Esophagus (tissue), 2 donors: ENCODE results near the gene VPS41. TPM values are rescaled to one million over a fixed set of nuclear protein-coding genes. Genes with fewer than 3 reads are reported as not detected.

Experiments
- H3K27ac ChIP-seq, 2 donors: one replicate each; pipeline ENCODE4 v1.5.1; 2013; ENCODE audit warnings: low read depth in 2 of 2, mild to moderate bottlenecking in 2 of 2, inconsistent platforms in 1 of 2, low read length in 1 of 2, moderate library complexity in 1 of 2
- H3K27me3 ChIP-seq, 2 donors: one replicate each; pipeline ENCODE4 v1.6.1; 2013; ENCODE audit warnings: low read length in 2 of 2, control low read depth in 1 of 2, mild to moderate bottlenecking in 1 of 2; ENCODE audit not compliant: insufficient read depth in 2 of 2, control insufficient read depth in 1 of 2
- H3K36me3 ChIP-seq, 2 donors: one replicate each; pipeline ENCODE4 v1.6.1; 2013; ENCODE audit warnings: low read length in 1 of 2; ENCODE audit not compliant: control insufficient read depth in 2 of 2, insufficient read depth in 2 of 2
- H3K4me1 ChIP-seq, 2 donors: one replicate each; pipeline ENCODE4 v1.6.1; 2013; ENCODE audit warnings: low read length in 1 of 2; ENCODE audit not compliant: control insufficient read depth in 2 of 2, insufficient read depth in 2 of 2
- H3K4me3 ChIP-seq, 2 donors: one replicate each; pipeline ENCODE4 v1.5.1; 2013; ENCODE audit warnings: low read length in 2 of 2, mild to moderate bottlenecking in 2 of 2, low read depth in 1 of 2, moderate library complexity in 1 of 2
- H3K9me3 ChIP-seq, 2 donors: one replicate each; pipeline ENCODE4 v1.6.1; 2013; ENCODE audit warnings: mild to moderate bottlenecking in 2 of 2, low read depth in 1 of 2, low read length in 1 of 2, moderate library complexity in 1 of 2; ENCODE audit not compliant: control insufficient read depth in 2 of 2, insufficient read depth in 1 of 2
- whole genome bisulfite sequencing, 2 donors: extraction: QIAGEN DNeasy Blood & Tissue Kit; methylation state at CpG; one replicate each; pipeline ENCODE4 v1.1.7; 2013; 5-methylcytosine and 5-hydroxymethylcytosine counted together
- polyA plus RNA-seq, 2 donors: library from polyadenylated mRNA; stranded (reverse); fragments of 200-250 nt; gene quantifications; one replicate each; pipeline ENCODE4 v1.2.3, GENCODE V29; 2013
- donor health status: healthy with polysubstance abuse.
- donor health status: Bipolar disorder and iron deficiency.

VPS41 gene
- polyA plus RNA-seq, 2 donors = 6.5 to 8.6 TPM

GRCh38 chr7:38757931-38758330 is 151.1 kb downstream of the VPS41 start:
- peaks cover 3 to 4% of the 10 kb centered on the region in 2 donors for H3K36me3 ChIP-seq
- no peaks in the 10 kb centered on the region for H3K9me3 ChIP-seq
- WGBS, 2 donors = 93 to 95% methylated on average over 3 of the region's 3 CpGs
- no peak overlapping the region for H3K27ac ChIP-seq
- H3K4me1 ChIP-seq = no peaks in the 10 kb centered on the region
- H3K4me3 ChIP-seq = no peak overlapping the region
- H3K27me3 ChIP-seq = no peaks in the 10 kb centered on the region

DNA sequence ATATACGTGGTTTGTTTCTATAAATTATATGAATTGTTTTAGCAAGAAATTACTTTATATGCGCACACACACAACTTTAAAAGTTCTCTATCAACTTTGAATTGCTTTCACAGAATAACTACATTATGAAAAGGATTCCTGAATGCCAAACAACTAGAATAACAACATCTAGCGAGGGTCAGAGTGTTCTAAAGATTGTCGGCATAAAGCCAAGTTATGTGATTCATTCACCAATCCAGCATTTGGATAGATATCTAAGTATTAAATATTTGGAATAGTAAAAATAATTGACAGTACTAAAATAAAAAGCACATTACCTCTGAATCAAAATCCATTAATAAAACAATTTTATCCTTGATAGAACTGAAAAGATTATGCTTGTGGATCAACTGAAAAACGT is 152.5 kb downstream of the VPS41 start:
- 70 to 80% methylated on average over 5 of the region's 5 CpGs for WGBS, 2 donors
- H3K27me3 ChIP-seq = no peaks in the 10 kb centered on the region
- H3K27ac ChIP-seq = no peak overlapping the region
- H3K4me1 ChIP-seq = no peaks in the 10 kb centered on the region
- H3K4me3 ChIP-seq = no peak overlapping the region
- peaks cover 3 to 4% of the 10 kb centered on the region in 2 donors for H3K36me3 ChIP-seq
- H3K9me3 ChIP-seq = no peaks in the 10 kb centered on the region

DNA sequence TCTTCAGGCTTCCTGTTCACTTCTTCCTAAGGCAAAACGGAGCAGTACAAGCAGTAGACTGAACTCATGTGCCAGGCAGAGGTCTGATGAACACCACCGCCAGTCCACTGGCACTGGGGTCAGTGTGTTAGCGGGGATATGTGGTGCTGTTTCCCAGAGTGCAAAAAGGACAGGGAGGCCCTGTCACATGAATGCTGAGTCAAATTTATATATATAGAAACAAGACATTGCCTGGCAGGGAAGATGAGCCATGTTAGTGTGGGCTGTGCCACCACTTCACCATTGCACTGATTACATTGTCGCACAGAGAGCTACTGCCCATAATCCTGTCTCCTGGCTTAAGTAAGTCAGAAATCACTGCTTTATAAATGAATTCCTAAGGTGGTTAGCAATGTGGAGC is 155.6 kb downstream of the VPS41 start:
- Histone ChIP-seq H3K9me3 (no peaks in the 10 kb centered on the region), H3K4me1 (no peaks in the 10 kb centered on the region), H3K4me3 (no peak overlapping the region), H3K27ac (no peak overlapping the region), H3K36me3 (peaks cover 3 to 4% of the 10 kb centered on the region in 2 donors), H3K27me3 (no peaks in the 10 kb centered on the region)
- 96 to 98% methylated on average over 4 of the region's 4 CpGs for WGBS, 2 donors

GRCh38 chr7:38751416-38751815 is 157.6 kb downstream of the VPS41 start:
- H3K36me3 ChIP-seq = peaks cover 4 to 7% of the 10 kb centered on the region in 2 donors
- H3K27me3 ChIP-seq = no peaks in the 10 kb centered on the region
- no peak overlapping the region for H3K27ac ChIP-seq
- no peaks in the 10 kb centered on the region for H3K9me3 ChIP-seq
- H3K4me1 ChIP-seq = no peaks in the 10 kb centered on the region
- no peak overlapping the region for H3K4me3 ChIP-seq
- WGBS, 2 donors = 91 to 96% methylated on average over 1 of the region's 1 CpG

- WGBS, 2 donors = 92 to 94% methylated on average over 12 of the region's 12 CpGs
- H3K36me3 ChIP-seq = peaks cover 1 to 6% of the 10 kb centered on the region in 2 donors
Observed at GRCh38 chr7:38748056-38748610, 160.9 kb downstream of the VPS41 start.

GRCh38 chr7:38746438-38746837 is 162.6 kb downstream of the VPS41 start:
- Histone ChIP-seq H3K4me3 (no peak overlapping the region), H3K27me3 (no peaks in the 10 kb centered on the region), H3K36me3 (peaks cover 0 to 6% of the 10 kb centered on the region in 2 donors), H3K9me3 (no peaks in the 10 kb centered on the region), H3K4me1 (no peaks in the 10 kb centered on the region), H3K27ac (no peak overlapping the region)
- WGBS, 2 donors = 88 to 90% methylated on average over 7 of the region's 7 CpGs

More at GRCh38 chr7:38748056-38748610, 160.9 kb downstream of the VPS41 start:
- Histone ChIP-seq H3K9me3 (no peaks in the 10 kb centered on the region), H3K27ac (no peak overlapping the region), H3K4me1 (no peaks in the 10 kb centered on the region), H3K4me3 (no peak overlapping the region), H3K27me3 (no peaks in the 10 kb centered on the region)

DNA sequence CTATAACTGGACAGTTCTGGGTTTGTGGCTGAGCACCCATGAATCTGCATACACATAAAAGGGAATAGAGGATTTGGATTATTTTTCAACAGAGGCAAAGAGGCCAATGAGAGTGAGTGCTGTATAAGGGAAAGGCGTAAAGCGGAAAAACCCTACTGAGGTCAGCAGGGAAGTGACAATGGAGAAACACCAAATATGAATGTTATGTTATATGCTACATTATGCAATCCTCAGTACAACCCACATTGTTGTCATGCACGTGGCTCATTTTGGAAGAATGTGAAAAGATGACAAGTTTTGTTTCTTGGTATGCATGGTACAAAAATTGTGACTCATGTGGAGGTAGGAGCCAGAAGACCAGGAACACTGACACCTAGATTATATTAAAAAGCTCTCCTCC is 164.2 kb downstream of the VPS41 start:
- 72 to 82% methylated on average over 3 of the region's 3 CpGs for WGBS, 2 donors
- peaks cover 3 to 10% of the 10 kb centered on the region in 2 donors for H3K36me3 ChIP-seq
- no peaks in the 10 kb centered on the region for H3K27me3 ChIP-seq

DNA sequence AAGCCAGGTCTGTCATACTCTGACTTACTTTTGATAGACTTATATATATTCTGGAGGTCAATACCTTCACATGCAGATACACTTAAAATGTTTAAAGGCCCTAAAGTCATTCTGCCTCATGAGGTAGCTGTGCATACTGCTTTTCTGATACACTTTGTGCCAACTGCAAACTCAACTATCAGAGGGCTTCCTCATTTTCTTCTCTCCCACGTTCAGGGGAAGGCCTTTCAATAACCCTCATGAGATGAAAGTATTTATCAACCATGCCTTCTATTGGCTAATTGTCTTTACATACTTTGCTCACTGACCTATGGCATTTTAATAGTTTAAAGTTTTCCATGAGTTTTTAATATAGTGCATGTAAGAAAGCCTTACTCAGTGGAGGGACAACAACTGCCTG is 165.1 kb downstream of the VPS41 start:
- Histone ChIP-seq H3K4me1 (no peaks in the 10 kb centered on the region), H3K9me3 (no peaks in the 10 kb centered on the region), H3K27ac (no peak overlapping the region), H3K4me3 (no peak overlapping the region), H3K36me3 (peaks cover 3 to 10% of the 10 kb centered on the region in 2 donors), H3K27me3 (no peaks in the 10 kb centered on the region)
- 62 to 83% methylated on average over 1 of the region's 1 CpG for WGBS, 2 donors

More for the DNA sequence above, 164.2 kb downstream of the VPS41 start:
- H3K4me1 ChIP-seq = no peaks in the 10 kb centered on the region
- H3K9me3 ChIP-seq = no peaks in the 10 kb centered on the region
- H3K4me3 ChIP-seq = no peak overlapping the region
- H3K27ac ChIP-seq = no peak overlapping the region

- H3K27me3 ChIP-seq = no peaks in the 10 kb centered on the region
- WGBS, 2 donors = 86 to 91% methylated on average over 4 of the region's 4 CpGs
- H3K36me3 ChIP-seq = peaks cover 3 to 7% of the 10 kb centered on the region in 2 donors
- no peaks in the 10 kb centered on the region for H3K4me1 ChIP-seq
- no peak overlapping the region for H3K4me3 ChIP-seq
- no peaks in the 10 kb centered on the region for H3K9me3 ChIP-seq
- H3K27ac ChIP-seq = no peak overlapping the region
Observed at GRCh38 chr7:38740041-38740440, 168.9 kb downstream of the VPS41 start.

- WGBS, 2 donors = 74 to 76% methylated on average over 4 of the region's 4 CpGs
- no peaks in the 10 kb centered on the region for H3K27me3 ChIP-seq
- H3K4me3 ChIP-seq = no peak overlapping the region
- no peaks in the 10 kb centered on the region for H3K4me1 ChIP-seq
- H3K9me3 ChIP-seq = no peaks in the 10 kb centered on the region
- H3K36me3 ChIP-seq = peaks cover 6 to 9% of the 10 kb centered on the region in 2 donors
- no peak overlapping the region for H3K27ac ChIP-seq
Observed at GRCh38 chr7:38736138-38736537, 172.9 kb downstream of the VPS41 start.
